GM12801 (cell line): ENCODE data around the gene ANKRD63.

Experiments used
- CTCF ChIP-seq: IDR thresholded peaks from one replicate; pipeline ENCODE4 v1.5.1; 2011; ENCODE audit warnings: control low read depth; ENCODE audit not compliant: insufficient read length; ENCODE audit errors: extremely low read depth

The ANKRD63 gene

GRCh38 chr15:40233727-40234577, 48.9 kb downstream of the ANKRD63 start:
- no peak for TF ChIP-seq CTCF

- TF ChIP-seq CTCF: no peak
Measured at GRCh38 chr15:40232625-40233070, 50.2 kb downstream of the ANKRD63 start.
